Breast epithelium (tissue), 3 donors: ENCODE measurements around the gene SEH1L.

Experiments
- POLR2A ChIP-seq: fragments of 450-650 bp; IDR thresholded peaks from one replicate; pipeline ENCODE4 v1.6.1; 2016; ENCODE audit warnings: antibody characterized with exemption, mild to moderate bottlenecking, moderate library complexity
- POLR2AphosphoS5 ChIP-seq, 3 donors: sonication (generic); formaldehyde crosslinking; IDR thresholded peaks; one replicate each; pipeline ENCODE4 v1.6.1; 2017; ENCODE audit warnings: antibody characterized with exemption in 3 of 3

DNA sequence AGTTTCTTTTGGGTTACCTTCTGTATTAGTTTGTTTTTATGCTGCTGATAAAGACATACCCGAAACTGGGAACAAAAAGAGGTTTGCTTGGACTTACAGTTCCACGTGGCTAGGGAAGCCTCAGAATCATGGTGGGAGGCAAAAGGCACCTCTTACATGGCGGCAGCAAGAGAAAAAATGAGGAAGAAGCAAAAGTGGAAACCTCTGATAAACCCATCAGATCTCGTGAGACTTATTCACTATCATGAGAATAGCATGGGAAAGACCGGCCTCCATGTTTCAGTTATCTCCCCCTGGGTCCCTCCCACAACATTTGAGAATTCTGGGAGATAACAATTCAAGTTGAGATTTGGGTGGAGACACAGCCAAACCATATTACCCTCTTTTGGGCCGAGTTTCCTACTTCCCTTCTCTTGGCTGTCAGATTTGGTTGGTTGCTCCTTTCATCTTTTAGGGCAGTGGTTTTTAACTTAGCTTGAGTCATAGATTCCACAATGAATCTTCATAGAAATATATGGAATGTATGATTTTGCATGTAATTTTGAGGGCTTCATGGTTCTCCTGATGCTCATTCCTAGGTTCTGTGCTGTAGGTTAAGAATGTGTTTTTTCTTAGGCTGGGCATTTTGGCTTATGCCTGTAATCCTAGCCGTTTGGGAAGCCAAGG, 87.6 kb downstream of the SEH1L start:
- TF ChIP-seq POLR2A (no peak), POLR2AphosphoS5 (IDR thresholded peaks at IDR 0.05) (no peak)
